ENCODE results near the gene GRIK4. TPM values are rescaled to one million over a fixed set of nuclear protein-coding genes. Genes with fewer than 3 reads are reported as not detected.
"Not testable (repeated sequence)": the region's sequence is repeated elsewhere in the genome, so short reads cannot be mapped to it uniquely, and the experiment has no call there.

The GRIK4 gene
- total and polyA plus RNA-seq, 2 donors = 0.05 to 0.37 TPM

- 94% methylated on average over 4 of the region's 4 CpGs for WGBS
- H3K4me3 ChIP-seq (ENCODE audit: low read depth, low read length); H3K36me3 ChIP-seq (ENCODE audit: insufficient read depth); DNase-seq (ENCODE audit: extremely low spot score); H3K27ac ChIP-seq (ENCODE audit: low read depth); H3K4me1 ChIP-seq (ENCODE audit: insufficient read depth): not testable (repeated sequence)
These were observed 520.1 kb downstream of the GRIK4 start for GRCh38 chr11:121031648-121032047.

- WGBS = 94% methylated on average over 3 of the region's 3 CpGs
- Histone ChIP-seq H3K4me1 (ENCODE audit: insufficient read depth) (no peaks in the 10 kb centered on the region), H3K36me3 (ENCODE audit: insufficient read depth) (peaks cover 2% of the 10 kb centered on the region), H3K27ac (ENCODE audit: low read depth) (no peak overlapping the region), H3K4me3 (ENCODE audit: low read depth, low read length) (no peak overlapping the region)
- no peak for DNase-seq (ENCODE audit: extremely low spot score)
These were observed 521.0 kb downstream of the GRIK4 start for GRCh38 chr11:121032546-121032945.

GRCh38 chr11:121033635-121034034, 522.1 kb downstream of the GRIK4 start:
- Histone ChIP-seq H3K36me3 (ENCODE audit: insufficient read depth) (no peaks in the 10 kb centered on the region), H3K27ac (ENCODE audit: low read depth) (no peak overlapping the region), H3K4me3 (ENCODE audit: low read depth, low read length) (no peak overlapping the region), H3K4me1 (ENCODE audit: insufficient read depth) (no peaks in the 10 kb centered on the region)
- no peak for DNase-seq (ENCODE audit: extremely low spot score)
- WGBS = 95% methylated on average over 4 of the region's 4 CpGs

- no peak overlapping the region for H3K4me3 ChIP-seq (ENCODE audit: low read depth, low read length)
- no peak for DNase-seq (ENCODE audit: extremely low spot score)
- H3K27ac ChIP-seq (ENCODE audit: low read depth) = no peak overlapping the region
- WGBS = 54% methylated on average over 4 of the region's 4 CpGs
- H3K36me3 ChIP-seq (ENCODE audit: insufficient read depth) = no peaks in the 10 kb centered on the region
- no peaks in the 10 kb centered on the region for H3K4me1 ChIP-seq (ENCODE audit: insufficient read depth)
These were observed 523.7 kb downstream of the GRIK4 start for GRCh38 chr11:121035169-121035755.

GRCh38 chr11:121035780-121036179, 524.2 kb downstream of the GRIK4 start:
- no peak overlapping the region for H3K4me3 ChIP-seq (ENCODE audit: low read depth, low read length)
- no peaks in the 10 kb centered on the region for H3K4me1 ChIP-seq (ENCODE audit: insufficient read depth)
- H3K27ac ChIP-seq (ENCODE audit: low read depth) = no peak overlapping the region
- WGBS = 64% methylated on average over 3 of the region's 3 CpGs
- no peaks in the 10 kb centered on the region for H3K36me3 ChIP-seq (ENCODE audit: insufficient read depth)
- DNase-seq (ENCODE audit: extremely low spot score) = no peak

GRCh38 chr11:121037016-121037415, 525.5 kb downstream of the GRIK4 start:
- no peak for DNase-seq (ENCODE audit: extremely low spot score)
- Histone ChIP-seq H3K27ac (ENCODE audit: low read depth) (no peak overlapping the region), H3K4me3 (ENCODE audit: low read depth, low read length) (no peak overlapping the region), H3K4me1 (ENCODE audit: insufficient read depth) (no peaks in the 10 kb centered on the region), H3K36me3 (ENCODE audit: insufficient read depth) (no peaks in the 10 kb centered on the region)
- WGBS = 84% methylated on average over 1 of the region's 1 CpG

Other genes with a start within 250 kb of the GRIK4 start
- gene TLCD5, start 186.4 kb upstream of the GRIK4 start, total RNA-seq = 11.2 TPM
- 4.6 TPM for gene TLCD5, start 186.4 kb upstream of the GRIK4 start, polyA plus RNA-seq
- gene ARHGEF12, start 175.3 kb upstream of the GRIK4 start, total RNA-seq = 167 TPM
- 33.7 TPM for gene ARHGEF12, start 175.3 kb upstream of the GRIK4 start, polyA plus RNA-seq

Data from urinary bladder (tissue), 4 donors.